GM21360 (cell line): Measurements from ENCODE around the gene NRN1L.
"Not testable (repeated sequence)": the region's sequence is repeated elsewhere in the genome, so short reads cannot be mapped to it uniquely, and the experiment has no call there.

Experiments used
- ATAC-seq: cut with Tn5 transposase; IDR thresholded peaks from one replicate; pipeline ENCODE4 v1.9.1; 2021; ENCODE audit warnings: mild to moderate bottlenecking, moderate library complexity; ENCODE audit not compliant: unreplicated experiment

The NRN1L gene

GRCh38 chr16:67860589-67861398 is 23.9 kb upstream of the NRN1L start:
- ATAC-seq = no peak

- no peak for ATAC-seq
These were observed 22.8 kb upstream of the NRN1L start for GRCh38 chr16:67861877-67862276.

- ATAC-seq = no peak
These were observed 21.8 kb upstream of the NRN1L start for GRCh38 chr16:67862623-67863583.

- ATAC-seq = not testable (repeated sequence)
These were observed 20.6 kb upstream of the NRN1L start for GRCh38 chr16:67864044-67864443.

GRCh38 chr16:67864594-67864993 is 20.1 kb upstream of the NRN1L start:
- ATAC-seq = no peak

- ATAC-seq = no peak
These were observed 19.4 kb upstream of the NRN1L start for GRCh38 chr16:67865318-67865717.

- no peak for ATAC-seq
These were observed 16.4 kb upstream of the NRN1L start for GRCh38 chr16:67868290-67868689.

GRCh38 chr16:67869653-67870052 is 15.0 kb upstream of the NRN1L start:
- no peak for ATAC-seq

GRCh38 chr16:67871256-67871655 is 13.4 kb upstream of the NRN1L start:
- no peak for ATAC-seq

GRCh38 chr16:67872131-67872630 is 12.5 kb upstream of the NRN1L start:
- no peak for ATAC-seq

GRCh38 chr16:67872631-67873434 is 11.9 kb upstream of the NRN1L start, which contains the start of gene EDC4:
Gene EDC4 (plus strand): TSS chr16:67873052. CDS start chr16:67873262, 210 bp downstream.
- ATAC-seq = peak; percentile 56

GRCh38 chr16:67873435-67874370 is 11.0 kb upstream of the NRN1L start:
- ATAC-seq = no peak

- no peak for ATAC-seq
These were observed 10.3 kb upstream of the NRN1L start for GRCh38 chr16:67874372-67874771.

- no peak for ATAC-seq
These were observed 7.6 kb upstream of the NRN1L start for GRCh38 chr16:67877064-67877463.

GRCh38 chr16:67878232-67878631 is 6.5 kb upstream of the NRN1L start:
- no peak for ATAC-seq

GRCh38 chr16:67878846-67879245 is 5.8 kb upstream of the NRN1L start:
- no peak for ATAC-seq

- no peak for ATAC-seq
These were observed 5.2 kb upstream of the NRN1L start for GRCh38 chr16:67879462-67879861.

- no peak for ATAC-seq
These were observed 4.7 kb upstream of the NRN1L start for GRCh38 chr16:67879936-67880335.

- no peak for ATAC-seq
These were observed 4.1 kb upstream of the NRN1L start for GRCh38 chr16:67880584-67880983.
